GM21423 (cell line): ENCODE measurements around the gene SUGCT.

Experiments used
- ATAC-seq: cut with Tn5 transposase; IDR thresholded peaks from one replicate; pipeline ENCODE4 v1.9.1; 2021; ENCODE audit warnings: mild to moderate bottlenecking, moderate library complexity; ENCODE audit not compliant: unreplicated experiment

SUGCT gene

DNA sequence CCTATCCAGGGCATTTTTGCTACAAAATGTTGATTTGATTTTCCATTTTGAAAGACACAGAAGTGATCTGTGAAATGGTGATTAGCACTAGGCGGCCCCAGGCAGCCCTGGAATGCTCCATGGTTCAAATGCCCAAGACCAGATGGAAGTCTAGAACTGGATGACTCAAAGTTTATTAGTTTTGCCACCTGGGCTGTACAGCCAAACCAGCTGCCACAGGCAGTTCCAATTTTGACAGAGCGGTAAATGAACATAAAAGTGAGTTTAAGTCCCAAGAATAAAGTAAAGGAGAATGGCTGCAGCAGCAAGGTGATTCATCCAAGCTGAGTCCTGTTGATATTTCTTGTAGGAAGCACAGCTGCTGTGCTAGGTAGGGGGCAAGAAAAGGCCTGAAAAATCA lies 180.5 kb downstream of the SUGCT start:
- ATAC-seq, result no peak

DNA sequence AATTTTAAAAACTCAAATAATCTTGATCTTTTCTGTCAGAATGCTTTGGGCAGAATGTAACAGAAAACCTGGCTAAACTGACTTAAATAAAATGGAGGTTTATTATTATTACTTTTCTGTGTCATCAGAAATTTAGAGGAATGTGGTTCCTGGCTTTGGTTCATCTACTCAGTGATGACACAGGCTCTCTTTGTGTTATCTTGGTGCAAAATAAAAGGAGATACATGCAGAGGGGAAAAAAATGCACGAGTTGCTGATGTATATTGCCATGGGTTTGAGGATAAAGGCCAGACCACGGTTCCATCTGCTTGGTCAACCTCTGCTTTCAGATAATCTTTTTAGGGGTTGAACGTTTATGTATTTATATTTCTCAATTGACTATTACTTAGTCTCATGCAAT lies 181.4 kb downstream of the SUGCT start:
- ATAC-seq, result no peak

DNA sequence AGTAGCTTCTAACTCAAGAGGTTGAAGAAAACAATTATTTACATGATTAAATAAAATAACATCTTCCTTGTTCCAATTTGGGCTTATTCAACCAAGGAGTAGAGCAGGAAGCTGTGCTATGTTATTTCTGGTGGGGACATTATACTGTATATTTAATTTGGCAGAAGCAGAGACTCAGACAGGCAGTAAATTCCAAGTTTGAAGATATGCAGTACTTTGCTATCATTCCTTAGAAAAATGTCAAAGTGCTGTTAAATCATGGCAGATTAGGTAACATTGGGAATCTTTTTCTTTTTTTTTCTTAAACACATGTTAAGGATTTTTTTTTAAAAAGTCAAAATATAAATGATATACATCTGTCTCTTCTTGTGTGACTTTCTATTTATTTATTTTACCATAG lies 190.1 kb downstream of the SUGCT start:
- no peak for ATAC-seq

DNA sequence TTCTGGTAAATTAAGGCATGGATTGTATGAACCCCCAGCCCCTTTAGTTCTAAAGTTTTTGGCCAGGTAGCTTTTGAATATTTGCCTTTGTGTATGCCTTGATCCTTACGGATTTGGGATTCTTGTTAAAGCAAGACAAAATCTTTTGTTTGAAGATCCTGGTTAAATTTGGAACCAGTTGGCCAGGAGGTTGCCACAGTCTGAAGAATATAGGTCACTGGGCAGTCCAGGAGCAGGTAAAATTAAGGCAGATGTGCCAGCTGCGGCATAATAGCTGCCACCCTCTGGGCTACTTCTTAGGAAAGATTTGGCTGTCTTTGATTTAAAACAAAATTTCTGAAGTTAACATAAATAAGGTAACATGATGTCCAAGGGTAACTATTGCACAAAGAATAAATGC lies 192.3 kb downstream of the SUGCT start:
- ATAC-seq, result no peak

DNA sequence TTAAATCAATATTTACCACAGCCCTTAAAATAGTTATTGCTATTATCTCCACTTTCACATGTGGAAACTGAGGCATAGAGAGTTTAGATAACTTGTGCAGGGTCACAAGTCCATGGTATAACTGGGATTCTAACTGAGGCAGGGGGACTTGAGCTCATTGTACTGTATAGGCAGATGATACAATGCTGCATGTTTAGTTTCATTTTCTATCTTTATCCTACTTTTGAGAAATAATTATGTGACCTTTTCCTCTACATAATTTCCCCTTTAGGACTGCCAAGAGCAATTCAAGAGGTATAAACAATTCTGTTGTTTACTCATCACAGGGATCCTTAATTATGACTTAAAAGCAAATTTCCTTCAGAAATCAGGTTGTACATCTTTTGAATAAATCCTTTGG lies 193.1 kb downstream of the SUGCT start:
- no peak for ATAC-seq

DNA sequence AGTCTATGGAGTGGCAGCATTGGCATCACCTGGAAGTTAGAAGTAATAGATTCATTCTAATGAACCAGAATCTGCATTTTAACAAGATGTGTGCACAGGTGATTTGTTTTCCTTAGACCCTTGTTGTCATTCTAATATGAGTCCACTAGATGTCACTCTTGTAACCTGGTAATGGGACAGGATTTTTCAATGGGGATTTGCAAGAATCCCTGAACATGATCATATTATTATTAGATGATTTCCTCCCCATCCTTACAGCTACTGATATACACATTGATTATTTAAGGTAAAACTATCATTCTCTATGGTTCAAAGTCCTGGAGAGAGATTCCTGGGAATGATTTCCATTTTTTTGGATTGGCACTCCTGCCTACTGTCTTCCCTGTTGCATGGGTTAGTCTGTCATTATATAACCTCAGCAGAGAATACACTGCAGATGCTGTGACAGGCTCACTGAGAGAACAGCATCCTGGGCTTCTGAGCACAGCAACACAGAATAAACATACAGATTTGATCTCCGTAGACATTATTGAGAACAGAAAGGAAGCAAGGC lies 194.9 kb downstream of the SUGCT start:
- ATAC-seq, result no peak

DNA sequence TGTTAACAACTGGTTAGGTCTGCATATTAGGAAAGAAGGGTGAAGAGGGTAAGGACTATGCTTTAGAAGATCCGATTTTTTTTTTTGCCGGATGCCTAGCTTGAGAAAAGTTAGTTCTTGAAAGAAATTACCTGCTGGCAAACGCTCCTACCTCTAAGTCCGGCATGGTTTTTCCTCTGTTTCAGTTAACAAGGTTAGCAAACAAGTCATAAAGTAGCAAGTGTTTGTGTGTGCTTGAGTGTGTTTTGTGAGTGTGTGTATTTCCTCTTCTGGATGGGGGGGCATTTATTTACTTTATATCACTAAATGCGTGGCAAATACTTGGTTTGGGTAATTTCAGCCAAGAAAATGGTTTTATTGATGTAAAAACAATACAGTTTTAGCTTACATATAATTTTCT lies 195.6 kb downstream of the SUGCT start:
- ATAC-seq, result no peak

DNA sequence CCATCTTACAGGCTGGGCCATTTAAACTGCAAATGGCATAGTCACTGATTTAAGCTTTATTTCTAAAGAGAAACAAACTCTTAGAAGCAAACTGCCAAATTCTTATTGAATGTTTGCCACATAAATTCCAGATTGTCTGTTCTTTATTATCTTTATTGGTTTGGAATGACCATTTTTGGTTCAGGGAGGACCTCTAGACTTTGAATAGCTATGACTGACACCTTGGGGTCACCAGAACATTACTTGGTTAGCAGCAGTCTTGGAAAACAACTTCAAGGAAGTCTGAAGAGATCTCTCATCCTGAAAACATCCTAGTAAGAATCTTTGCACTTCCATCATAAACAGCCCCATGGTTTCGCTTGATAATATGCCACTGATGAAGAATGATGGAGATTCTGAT lies 197.1 kb downstream of the SUGCT start:
- ATAC-seq, result no peak

DNA sequence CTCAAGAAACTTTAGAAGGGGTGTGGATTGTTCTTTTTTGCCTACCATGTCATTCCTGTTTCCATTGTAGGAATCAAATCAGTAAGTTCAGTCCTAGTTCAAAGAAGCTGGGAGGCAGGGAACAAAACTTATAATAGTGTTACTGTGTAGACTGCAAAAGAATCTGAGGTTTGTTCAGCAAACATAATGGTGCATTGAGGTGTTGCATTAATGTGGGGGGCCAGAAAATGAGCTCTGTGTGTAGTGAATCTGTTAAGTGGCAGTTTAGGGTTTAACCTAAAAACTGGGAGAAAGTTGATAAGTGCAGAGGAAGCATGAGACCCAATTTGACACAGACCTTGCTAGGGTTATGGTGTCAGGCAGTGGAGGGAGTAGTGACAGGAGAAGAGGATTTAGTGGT lies 197.7 kb downstream of the SUGCT start:
- ATAC-seq, result no peak

DNA sequence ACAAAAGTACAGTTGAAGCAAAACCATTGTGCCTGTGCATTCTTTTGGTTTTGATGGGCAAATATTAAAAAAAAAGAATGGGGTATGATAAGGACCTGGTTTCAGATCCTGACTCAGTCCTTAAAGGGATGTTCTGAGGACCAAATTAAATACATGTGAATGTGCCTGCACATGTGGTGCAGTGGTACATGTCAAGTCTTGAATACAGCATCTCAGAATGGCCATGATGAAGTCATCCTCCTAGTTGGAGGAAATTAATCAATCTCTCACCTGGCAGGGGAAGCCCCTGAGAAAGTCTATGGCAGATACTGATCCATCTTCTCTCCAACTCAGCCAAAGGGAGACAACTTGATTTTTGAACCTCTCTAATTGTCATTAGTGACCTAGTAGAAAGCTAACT lies 207.0 kb downstream of the SUGCT start:
- ATAC-seq, result no peak

DNA sequence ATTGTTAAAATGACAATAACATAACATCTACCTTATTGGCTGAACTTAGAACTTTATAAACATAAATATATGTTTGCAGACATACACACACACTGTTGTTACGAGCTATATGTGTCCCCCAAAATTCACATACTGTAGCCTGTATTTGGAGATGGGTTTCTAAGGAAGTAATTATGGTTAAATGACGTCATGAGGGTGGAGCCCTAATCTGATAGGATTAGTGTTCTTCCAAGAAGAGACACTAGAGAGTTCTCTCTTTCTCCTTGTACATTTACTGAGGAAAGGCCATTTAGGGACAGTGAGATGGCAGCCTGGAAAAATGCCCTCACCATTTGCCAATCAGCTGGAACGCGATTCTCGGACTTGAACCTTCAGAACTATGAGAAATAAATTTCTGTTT lies 211.7 kb downstream of the SUGCT start:
- ATAC-seq, result no peak

DNA sequence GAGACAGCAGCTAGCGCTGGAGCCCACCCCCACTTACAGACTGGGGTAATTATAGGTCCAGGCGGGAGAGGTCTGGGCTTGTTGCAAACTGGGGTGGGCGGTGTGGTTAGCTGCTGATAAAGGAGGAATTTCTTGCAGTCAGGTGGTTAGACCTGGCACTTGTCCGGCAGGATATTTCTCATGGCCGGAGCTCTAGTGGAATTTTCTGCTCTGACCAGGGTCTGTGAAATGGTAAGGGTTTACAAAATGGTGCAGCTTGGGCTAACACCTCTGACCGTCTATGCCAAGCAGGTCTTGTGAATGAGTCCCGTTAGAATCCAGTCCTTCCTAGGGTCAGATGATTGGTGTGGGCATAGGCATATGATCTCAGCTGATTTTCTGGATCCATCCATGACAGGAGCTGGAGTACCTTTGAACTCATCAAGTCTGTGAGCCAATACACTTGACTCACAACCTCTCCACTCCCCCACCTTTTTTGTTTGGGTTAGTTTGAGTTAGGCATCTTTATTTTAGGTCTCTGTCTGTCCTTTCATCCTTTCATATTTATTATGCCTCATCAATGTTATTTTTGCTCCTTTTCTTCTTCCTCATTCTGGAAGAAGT lies 213.4 kb downstream of the SUGCT start:
- no peak for ATAC-seq

DNA sequence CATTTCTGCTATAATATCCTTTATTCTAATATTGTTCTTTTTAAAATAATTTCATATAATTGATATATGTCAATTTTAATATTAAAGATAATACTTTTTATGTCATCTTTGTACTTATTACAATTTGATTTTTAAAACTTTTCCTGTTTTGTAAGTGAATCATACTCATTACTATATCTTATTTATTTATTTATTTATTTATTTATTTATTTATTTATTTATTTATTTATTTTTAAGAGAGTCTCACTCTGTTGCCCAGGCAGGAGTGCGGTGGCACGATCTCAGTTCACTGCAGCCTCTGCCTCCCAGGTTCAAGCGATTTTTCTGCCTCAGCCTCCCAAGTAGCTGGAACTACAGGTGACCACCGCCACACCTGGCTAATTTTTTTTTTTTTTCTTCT lies 215.3 kb downstream of the SUGCT start:
- no peak for ATAC-seq

DNA sequence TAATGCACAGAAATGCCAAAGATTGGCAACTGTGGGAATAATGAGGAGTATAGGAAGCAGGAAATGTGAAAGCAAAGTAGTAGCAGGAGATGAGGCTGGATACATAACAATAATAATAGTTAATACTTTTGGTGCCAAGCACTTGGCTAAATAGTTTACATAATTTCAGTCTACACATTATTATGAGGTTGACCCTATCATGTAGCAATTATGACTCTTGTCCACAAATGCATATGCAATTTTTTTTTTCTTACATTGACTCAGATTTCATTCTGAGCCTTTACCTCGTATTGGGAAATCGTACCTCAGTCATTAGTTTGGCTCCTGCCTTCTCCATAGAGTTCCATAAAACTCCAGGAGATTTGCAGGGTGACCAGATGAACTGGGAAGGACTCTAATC lies 219.9 kb downstream of the SUGCT start:
- ATAC-seq, result no peak

DNA sequence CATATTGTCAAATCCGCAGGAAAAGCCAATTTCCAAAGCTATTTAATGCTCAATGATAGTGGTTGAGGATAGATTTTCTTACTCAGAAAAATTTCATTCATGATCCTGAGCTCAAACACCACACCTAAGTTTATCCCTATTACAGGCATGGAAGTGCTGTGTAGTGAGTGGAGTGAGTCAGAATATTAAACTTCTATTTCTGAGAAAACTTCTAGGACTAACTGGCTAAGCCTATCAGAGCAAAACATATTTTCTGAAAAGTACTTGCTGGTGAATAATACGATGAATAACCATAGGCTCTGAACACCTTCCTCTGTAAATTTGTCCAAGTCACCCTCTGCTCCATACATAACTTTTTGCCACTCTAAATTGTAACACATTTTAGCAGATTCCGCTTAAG lies 221.5 kb downstream of the SUGCT start:
- ATAC-seq, result no peak

DNA sequence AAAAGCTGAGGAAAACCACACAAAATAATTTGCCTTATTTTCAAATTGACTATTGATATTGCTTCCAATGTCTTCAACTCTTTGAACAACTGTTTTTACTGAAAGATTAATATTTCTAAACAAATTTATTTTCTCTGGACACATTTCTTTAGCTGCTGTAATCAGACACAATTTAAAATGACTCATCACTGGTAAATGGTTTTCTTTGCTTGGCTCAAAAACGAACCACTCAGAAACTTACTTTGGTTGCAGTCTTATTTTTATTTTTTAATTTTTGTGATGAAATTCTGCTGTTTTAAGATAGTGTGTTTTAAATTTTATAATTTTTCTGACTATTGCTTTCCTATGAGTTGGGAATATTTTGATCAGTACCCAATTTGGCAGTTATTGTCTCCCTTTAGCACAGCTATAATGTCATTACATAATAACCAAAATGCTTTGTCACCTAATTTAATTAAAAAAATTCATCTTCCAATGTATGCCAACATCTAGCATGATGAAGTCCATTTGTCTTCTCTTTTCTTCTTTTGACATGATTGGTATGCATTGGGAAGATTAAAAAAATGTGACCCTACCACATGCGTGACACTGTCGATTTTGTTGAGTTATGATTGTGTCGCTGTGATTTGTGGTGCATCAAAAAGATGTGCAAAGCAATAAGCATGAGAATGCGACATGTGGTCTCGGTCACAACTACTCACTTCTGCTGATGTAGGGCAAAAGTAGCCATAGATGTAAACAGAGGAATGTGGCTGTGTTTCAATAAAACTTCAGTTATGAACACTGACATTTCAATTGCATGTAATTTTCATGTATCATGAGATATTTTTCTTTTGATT lies 222.3 kb downstream of the SUGCT start:
- no peak for ATAC-seq

DNA sequence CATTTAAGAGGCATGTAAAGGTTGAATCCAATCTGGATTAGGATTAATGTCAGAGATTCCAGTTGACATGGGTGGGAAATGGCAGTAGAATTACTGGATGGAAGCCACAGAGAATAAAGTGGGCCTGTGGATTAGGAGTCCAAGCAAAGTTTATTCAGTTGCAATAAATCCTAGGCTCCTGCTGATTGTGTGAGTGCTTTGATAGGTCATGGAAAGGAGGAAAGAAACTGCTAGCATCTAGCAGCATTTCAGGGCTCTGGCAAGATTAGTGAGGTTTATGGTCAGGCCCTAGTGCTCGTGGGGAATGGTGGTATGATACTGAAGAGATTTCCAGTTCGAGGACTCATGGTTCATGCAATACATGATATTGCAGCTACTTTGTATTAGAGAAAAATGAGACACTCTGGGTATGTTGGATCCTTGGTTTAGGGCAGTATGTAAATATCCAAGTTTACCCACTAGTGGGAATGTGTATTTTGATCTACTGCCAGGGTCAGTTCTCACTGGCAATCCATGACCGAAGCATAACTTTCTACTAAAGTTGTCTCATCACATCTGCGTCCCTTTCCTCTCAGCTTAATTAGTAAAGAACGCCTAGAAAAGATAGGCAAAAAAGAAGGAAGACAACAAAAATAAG lies 235.0 kb downstream of the SUGCT start:
- no peak for ATAC-seq

DNA sequence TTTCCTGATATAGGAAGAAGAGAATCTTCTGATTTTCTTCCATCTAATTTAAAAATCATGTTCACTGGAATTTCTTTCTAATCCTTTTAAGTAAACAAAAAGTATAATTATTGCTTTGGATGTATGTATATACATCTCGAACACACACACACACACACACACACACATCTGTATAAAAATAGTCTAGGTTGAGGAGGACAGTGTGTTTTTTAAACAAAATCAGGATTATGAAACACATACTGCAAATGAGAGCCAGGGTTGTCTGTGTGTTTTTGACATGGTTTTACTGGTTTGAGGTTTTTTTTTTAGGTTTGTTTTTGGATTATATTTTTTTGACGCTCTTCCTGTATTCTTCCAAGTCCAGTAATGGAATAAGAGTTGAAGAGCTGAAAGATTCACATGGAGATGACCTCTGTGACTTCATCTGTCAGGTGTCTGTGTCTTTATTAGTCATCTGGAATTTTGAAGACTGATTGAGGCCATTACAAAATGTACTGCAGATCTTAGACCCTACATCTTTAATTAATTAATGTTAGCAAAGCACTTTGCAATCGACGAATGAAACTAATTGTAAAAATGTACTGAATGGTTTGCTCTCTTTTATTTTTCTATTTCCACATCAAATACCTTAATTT lies 237.1 kb downstream of the SUGCT start:
- ATAC-seq, result no peak

DNA sequence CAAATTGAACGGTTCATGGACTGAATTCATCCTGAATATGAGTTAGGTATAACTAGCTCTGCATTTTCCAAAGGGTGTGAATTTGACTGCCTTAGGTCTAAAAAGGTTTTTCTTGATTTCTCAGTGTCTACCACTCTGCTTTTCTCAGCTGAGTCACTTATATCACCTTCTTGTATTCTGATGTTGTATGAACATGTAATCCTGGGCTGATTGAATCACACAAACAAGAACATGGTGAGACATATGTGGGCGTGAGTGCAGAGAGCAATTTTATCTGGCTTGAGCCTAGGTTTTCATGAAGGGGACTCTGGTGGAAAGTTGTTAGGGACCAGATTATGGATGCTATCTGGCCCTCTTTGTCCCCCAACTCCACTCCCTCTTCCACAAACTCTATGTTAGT lies 239.8 kb downstream of the SUGCT start:
- ATAC-seq, result no peak

DNA sequence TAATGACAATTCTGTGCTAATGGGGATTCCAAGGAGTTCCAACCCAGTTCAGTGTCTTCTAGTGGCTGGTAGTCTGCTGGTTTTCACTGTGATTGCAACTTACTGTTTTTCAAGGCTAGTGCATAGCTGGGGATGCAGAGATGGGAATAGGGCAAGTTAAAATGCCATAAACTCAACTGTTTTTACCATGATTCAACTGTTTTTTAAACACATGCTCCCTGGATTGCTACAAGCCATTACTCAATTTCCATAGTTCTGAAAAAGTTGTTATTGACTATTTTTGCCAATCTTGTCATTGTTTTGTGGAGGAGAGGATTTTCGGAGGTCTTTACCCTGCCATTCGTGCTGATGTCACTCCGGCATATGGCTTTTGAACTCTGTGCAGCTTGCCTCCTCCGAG lies 245.3 kb downstream of the SUGCT start:
- ATAC-seq, result no peak

DNA sequence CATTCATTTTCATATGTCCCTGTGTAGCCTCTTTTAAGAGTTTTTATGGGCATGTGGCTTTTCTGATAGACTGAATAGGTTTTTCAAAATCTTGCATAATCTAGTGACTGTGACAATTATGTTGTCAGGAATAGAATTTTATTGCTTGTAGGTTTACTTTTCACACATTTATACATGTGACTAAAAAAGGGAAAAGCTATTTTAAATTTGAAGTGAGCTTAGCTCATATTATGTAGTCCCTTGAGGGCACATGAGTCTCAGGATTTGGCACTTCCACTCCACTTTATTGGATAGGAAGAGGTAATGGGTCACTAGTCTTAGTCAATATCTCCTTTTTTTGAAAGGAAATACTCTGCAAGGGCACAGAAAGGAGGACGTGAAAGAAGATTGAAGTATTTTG lies 247.3 kb downstream of the SUGCT start:
- ATAC-seq, result no peak

DNA sequence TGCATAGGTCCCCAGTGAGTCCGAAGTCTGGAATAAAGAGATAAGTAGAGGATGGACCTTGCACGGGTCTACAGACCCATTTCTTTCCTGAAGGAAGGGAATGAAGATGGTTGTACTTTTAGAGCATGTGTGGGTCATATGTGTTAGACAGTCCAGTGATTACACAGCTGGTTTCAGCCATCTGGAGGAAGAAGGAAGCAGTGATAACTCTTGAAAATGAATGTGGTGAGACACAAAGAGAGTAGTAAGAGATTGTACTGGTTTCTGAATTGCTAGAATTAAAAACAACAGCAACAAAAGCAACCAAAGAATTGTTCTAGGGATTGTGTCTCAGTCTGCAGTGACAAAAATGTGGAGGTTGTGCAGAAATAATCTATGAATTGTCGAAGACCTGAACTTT lies 258.9 kb downstream of the SUGCT start:
- ATAC-seq, result no peak
